NB4 (cell line): Measurements from ENCODE around the gene FOXC2.

Experiments used
- POLR2A ChIP-seq: IDR thresholded peaks from 2 replicates; pipeline ENCODE4 v1.6.1; 2011; ENCODE audit warnings: mild to moderate bottlenecking; ENCODE audit not compliant: insufficient read length; ENCODE audit errors: extremely low read depth
- TF ChIP-seq, protein P1 (sequence below): IDR thresholded peaks from one replicate; pipeline ENCODE4 v1.5.1; 2012; ENCODE audit warnings: low read depth, low read length
- TF ChIP-seq, protein P2 (sequence below): IDR thresholded peaks from 2 replicates; pipeline ENCODE4 v1.6.1; 2011; ENCODE audit warnings: low read depth, low read length

GRCh38 chr16:86598607-86599565 is 32.3 kb downstream of the FOXC2 start:
- TF ChIP-seq, protein P1, sequence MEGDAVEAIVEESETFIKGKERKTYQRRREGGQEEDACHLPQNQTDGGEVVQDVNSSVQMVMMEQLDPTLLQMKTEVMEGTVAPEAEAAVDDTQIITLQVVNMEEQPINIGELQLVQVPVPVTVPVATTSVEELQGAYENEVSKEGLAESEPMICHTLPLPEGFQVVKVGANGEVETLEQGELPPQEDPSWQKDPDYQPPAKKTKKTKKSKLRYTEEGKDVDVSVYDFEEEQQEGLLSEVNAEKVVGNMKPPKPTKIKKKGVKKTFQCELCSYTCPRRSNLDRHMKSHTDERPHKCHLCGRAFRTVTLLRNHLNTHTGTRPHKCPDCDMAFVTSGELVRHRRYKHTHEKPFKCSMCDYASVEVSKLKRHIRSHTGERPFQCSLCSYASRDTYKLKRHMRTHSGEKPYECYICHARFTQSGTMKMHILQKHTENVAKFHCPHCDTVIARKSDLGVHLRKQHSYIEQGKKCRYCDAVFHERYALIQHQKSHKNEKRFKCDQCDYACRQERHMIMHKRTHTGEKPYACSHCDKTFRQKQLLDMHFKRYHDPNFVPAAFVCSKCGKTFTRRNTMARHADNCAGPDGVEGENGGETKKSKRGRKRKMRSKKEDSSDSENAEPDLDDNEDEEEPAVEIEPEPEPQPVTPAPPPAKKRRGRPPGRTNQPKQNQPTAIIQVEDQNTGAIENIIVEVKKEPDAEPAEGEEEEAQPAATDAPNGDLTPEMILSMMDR = no peak
- TF ChIP-seq, protein P2, sequence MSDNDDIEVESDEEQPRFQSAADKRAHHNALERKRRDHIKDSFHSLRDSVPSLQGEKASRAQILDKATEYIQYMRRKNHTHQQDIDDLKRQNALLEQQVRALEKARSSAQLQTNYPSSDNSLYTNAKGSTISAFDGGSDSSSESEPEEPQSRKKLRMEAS = no peak
- TF ChIP-seq POLR2A = no peak
